SK-N-MC (cell line): ENCODE data around the gene AKAP13.
"Not testable (repeated sequence)": the region's sequence is repeated elsewhere in the genome, so short reads cannot be mapped to it uniquely, and the experiment has no call there.

ENCODE experiments used
- DNase-seq: peaks from one replicate; pipeline ENCODE4 v3.0.0-alpha.2; 2011; ENCODE audit warnings: low read depth, low spot score
- H3K27ac ChIP-seq: fragments of 200-600 bp; sonication (generic); 2 replicates; pipeline ENCODE4 v1.5.1; 2016; ENCODE audit warnings: mixed run types
- H3K36me3 ChIP-seq: fragments of 200-600 bp; sonication (generic); 2 replicates; pipeline ENCODE4 v1.6.1; 2017; ENCODE audit warnings: antibody characterized with exemption, low read length, mixed read lengths; ENCODE audit not compliant: insufficient read depth
- H3K4me3 ChIP-seq: fragments of 200-600 bp; sonication (generic); 2 replicates; pipeline ENCODE4 v1.5.1; 2016
- H3K9ac ChIP-seq: fragments of 200-600 bp; sonication (generic); 2 replicates; pipeline ENCODE4 v1.8.0; 2017; ENCODE audit warnings: mixed run types, mixed read lengths; ENCODE audit not compliant: insufficient read length
- H3K9me3 ChIP-seq: fragments of 200-600 bp; sonication (generic); 2 replicates; pipeline ENCODE4 v1.6.1; 2017; ENCODE audit warnings: low read depth, mild to moderate bottlenecking, antibody characterized with exemption, low read length, moderate library complexity, mixed read lengths
- EZH2 ChIP-seq: fragments of 200-600 bp; sonication (generic); IDR thresholded peaks from one replicate; pipeline ENCODE4 v1.6.1; 2017; ENCODE audit warnings: antibody characterized with exemption
- FOXP2 ChIP-seq: optimal IDR thresholded peaks from 2 replicates; pipeline ENCODE3; 2011; ENCODE audit warnings: mild to moderate bottlenecking, moderate library complexity; ENCODE audit not compliant: insufficient read depth; ENCODE audit errors: extremely low read length, control extremely low read depth
- POLR2AphosphoS5 ChIP-seq: IDR thresholded peaks from 2 replicates; pipeline ENCODE4 v1.6.1; 2012; ENCODE audit warnings: mild to moderate bottlenecking, low read depth, low read length, borderline replicate concordance

AKAP13 gene

DNA sequence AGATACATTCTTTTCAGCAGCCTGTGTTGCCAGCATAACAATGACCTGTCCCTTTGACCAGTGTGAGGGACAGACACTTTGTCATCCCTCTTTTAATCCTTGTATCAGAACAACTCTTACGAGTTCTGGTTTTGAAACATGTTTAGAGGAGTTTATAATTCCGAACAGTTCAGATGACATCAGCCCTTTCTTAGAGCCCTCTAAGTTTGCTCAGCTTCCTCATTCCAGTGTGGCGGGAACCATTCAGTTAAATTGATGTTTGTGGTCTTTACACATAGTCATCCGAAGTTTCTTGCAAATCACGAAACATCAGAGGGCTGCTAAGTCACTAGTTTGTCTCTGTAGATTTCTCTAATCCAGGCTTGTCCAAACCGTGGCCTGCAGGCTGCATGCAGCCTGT lies 102.5 kb downstream of the AKAP13 start:
- H3K27ac ChIP-seq: no peak overlapping the region
- DNase-seq: no peak

DNA sequence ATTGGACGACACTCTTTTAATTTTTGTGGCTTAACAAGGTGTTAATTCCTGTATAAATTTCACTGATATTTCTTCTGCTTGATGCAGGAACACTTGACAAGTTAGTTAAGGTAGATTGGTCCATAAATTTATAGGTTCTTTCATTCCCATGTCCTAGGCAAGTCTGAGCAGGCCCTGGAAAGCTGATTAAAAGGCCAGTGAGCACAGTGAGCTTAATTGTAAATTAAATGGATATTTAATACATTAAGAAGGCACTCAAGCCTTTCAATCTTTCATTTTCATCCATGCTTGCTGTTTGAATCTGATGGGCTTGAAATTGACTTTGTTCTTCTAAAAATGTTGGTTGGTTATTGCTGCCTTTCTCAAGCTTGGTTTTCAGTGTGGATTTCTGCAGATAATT lies 103.6 kb downstream of the AKAP13 start:
- not testable (repeated sequence) for DNase-seq, H3K36me3 ChIP-seq, H3K9ac ChIP-seq, H3K9me3 ChIP-seq, H3K4me3 ChIP-seq, H3K27ac ChIP-seq

More for the DNA sequence above, 102.5 kb downstream of the AKAP13 start:
- TF ChIP-seq FOXP2 (no peak), POLR2AphosphoS5 (no peak), EZH2 (no peak)
- Histone ChIP-seq H3K9me3 (no peaks in the 10 kb centered on the region), H3K4me3 (no peak overlapping the region), H3K36me3 (no peaks in the 10 kb centered on the region), H3K9ac (no peak overlapping the region)

DNA sequence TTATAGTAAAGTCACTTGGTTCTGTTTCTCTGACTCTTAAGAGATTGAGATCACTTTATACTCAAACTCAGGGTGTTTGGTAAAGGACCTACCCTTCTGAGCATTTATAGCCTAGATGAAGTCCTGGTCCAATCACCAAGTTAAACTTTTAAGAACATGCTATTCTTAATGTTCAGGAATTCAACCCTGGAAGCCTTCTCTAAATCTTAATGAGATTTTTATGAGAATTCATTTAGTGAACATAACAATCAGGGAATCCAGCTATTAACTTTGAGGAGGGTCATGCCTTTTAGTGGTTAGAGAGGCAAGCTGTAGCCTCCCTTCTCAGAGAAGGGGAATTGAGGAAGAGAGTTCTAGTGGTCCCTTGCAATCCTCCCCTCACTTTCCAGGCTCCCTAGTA lies 104.5 kb downstream of the AKAP13 start:
- DNase-seq, H3K9me3 ChIP-seq, H3K9ac ChIP-seq, H3K4me3 ChIP-seq, H3K27ac ChIP-seq, H3K36me3 ChIP-seq: not testable (repeated sequence)

DNA sequence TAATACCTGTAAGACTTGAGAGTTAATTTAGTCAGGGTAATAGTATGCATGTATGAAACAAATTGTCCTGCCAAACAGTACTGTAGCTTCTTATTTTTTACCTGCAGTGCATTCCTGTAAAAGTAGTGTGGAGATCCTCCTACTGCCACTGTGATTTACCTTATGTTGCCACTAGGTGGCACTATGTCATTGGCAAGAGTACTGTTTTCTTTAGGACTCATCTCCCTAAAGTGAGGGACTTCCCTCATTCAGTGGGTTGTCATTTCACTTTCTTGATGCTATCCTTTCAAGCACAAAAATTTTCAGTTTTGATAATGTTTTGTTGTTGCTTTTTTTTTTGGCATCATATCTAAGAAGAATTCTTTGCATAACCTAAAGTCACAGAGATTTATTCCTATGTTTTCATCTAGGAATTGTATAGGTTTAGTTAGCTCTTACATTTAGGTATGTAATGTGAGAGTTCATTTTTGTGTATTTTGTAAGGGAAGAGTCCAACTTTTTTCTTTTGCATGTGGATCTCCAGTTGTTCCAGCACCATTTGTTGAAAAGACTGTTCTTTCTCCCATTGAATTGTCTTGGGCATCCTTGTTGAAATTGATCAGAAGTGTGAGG lies 105.7 kb downstream of the AKAP13 start:
- H3K4me3 ChIP-seq: no peak overlapping the region

DNA sequence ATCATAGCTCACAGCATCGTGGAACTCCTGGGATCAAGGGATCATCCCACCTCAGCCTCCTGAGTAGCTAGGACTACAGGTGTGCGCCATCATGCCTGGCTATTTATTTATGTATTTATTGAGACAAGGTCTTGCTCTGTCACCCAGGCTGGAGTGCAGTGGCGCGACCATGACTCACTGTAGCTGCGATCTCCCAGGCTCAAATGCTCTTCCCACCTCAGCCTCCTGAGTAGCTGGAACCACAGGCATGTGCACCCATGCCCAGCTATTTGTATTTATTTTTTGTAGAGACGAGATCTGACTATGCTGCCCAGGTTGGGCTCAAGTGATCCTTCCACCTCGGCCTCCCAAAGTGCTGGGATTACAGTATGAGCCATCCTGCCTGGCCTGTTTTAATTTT lies 107.4 kb downstream of the AKAP13 start:
- H3K36me3 ChIP-seq, H3K9me3 ChIP-seq, H3K9ac ChIP-seq, H3K4me3 ChIP-seq, H3K27ac ChIP-seq, DNase-seq: not testable (repeated sequence)

More for the DNA sequence above, 105.7 kb downstream of the AKAP13 start:
- Histone ChIP-seq H3K9me3 (no peaks in the 10 kb centered on the region), H3K27ac (no peak overlapping the region), H3K36me3 (no peaks in the 10 kb centered on the region), H3K9ac (no peak overlapping the region)
- no peak for DNase-seq
- TF ChIP-seq FOXP2 (no peak), POLR2AphosphoS5 (no peak), EZH2 (no peak)

DNA sequence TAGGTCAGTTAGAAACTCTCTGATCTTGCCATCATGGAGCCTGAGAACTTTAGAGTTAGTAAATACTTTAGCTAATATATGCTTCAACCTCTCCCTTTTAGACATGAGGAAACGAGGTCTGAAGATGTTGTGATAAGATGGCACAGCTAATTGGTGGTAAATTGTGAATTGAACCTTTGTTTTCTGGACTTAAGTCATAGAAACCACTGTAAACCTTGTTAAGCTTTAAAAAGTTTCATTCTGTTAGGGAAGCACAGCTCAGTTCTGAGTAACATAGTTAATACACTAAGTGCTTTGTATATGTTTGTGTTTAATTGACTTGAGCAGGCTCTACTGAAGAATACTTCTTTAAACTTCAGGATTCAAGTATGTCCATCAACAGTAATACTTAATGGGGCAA lies 108.6 kb downstream of the AKAP13 start:
- Histone ChIP-seq H3K27ac (no peak overlapping the region), H3K36me3 (no peaks in the 10 kb centered on the region), H3K4me3 (no peak overlapping the region), H3K9me3 (no peaks in the 10 kb centered on the region), H3K9ac (no peak overlapping the region)
- TF ChIP-seq POLR2AphosphoS5: no peak
- no peak for TF ChIP-seq FOXP2
- no peak for TF ChIP-seq EZH2
- DNase-seq: no peak

DNA sequence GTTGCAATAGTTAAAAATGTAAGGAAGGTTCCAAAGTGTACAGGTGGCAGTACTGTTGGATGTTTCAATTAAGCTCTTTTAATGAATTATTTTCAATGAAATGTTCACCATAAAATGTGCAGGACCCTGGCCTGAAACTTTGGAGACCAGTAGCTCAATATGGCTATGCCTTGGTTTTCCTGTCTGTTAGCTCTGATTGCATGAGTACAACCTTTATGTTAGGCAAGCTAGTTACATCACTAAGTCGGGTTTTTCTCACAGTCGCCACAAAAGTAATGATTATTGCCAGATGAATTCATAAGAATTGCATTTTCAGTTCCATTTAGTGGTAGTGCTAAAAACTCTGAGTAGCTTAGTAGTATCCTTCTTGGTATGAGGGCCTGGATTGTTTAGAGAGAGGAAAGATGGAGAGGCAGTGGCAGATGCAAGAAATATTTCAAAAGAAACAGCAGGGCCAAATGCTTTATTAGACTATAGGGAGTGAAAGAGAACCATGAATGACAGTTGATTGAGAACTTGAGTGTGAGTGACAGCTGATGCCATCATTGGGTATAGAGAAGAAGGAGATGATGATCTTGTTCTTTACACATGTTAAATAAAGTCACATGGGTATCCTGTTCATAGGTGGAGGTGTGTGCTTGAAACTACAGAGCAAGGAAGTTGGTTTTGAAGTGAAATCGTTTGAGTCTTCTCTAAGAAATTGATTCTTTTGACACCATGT lies 109.5 kb downstream of the AKAP13 start:
- H3K36me3 ChIP-seq: no peaks in the 10 kb centered on the region
- no peak overlapping the region for H3K4me3 ChIP-seq
- DNase-seq: no peak
- TF ChIP-seq EZH2: no peak
- TF ChIP-seq FOXP2: no peak
- TF ChIP-seq POLR2AphosphoS5: no peak
- no peak overlapping the region for H3K27ac ChIP-seq
- H3K9ac ChIP-seq: no peak overlapping the region
- H3K9me3 ChIP-seq: no peaks in the 10 kb centered on the region

- H3K4me3 ChIP-seq: no peak overlapping the region
- TF ChIP-seq FOXP2: no peak
- TF ChIP-seq POLR2AphosphoS5: no peak
- TF ChIP-seq EZH2: no peak
- no peak overlapping the region for H3K9ac ChIP-seq
- H3K36me3 ChIP-seq: no peaks in the 10 kb centered on the region
- H3K9me3 ChIP-seq: no peaks in the 10 kb centered on the region
- no peak overlapping the region for H3K27ac ChIP-seq
- no peak for DNase-seq
These were observed 110.5 kb downstream of the AKAP13 start for GRCh38 chr15:85490856-85491255.

DNA sequence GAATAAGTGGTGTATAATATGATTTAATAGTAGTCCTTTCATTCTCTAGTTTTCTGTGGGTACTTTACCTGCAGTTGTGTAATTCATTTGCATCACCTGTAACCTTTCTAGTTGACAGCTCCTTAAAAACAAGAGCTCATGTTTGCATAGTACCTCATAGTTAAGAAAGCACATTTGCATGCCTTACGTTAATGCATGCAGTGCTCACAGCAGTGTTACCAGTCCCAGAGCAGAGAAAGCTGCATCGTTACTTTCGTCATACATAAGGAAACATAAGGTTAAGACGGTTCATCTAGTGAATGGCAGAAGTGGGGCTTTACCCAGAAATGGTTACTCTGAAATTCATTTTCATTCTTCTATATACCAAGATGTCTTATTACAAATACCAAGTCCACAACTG lies 111.3 kb downstream of the AKAP13 start:
- TF ChIP-seq EZH2 (no peak), FOXP2 (no peak), POLR2AphosphoS5 (no peak)
- H3K9me3 ChIP-seq: no peaks in the 10 kb centered on the region
- H3K36me3 ChIP-seq: no peaks in the 10 kb centered on the region
- no peak overlapping the region for H3K4me3 ChIP-seq
- H3K9ac ChIP-seq: no peak overlapping the region
- DNase-seq: no peak
- H3K27ac ChIP-seq: no peak overlapping the region
